ENCODE data around the gene POU2AF1. TPM values are rescaled to one million over a fixed set of nuclear protein-coding genes. Genes with fewer than 3 reads are reported as not detected.

POU2AF1 gene
- total RNA-seq, 3 donors from 2014 or later (not counting 1 experiment from before 2014, with no cell fraction given), result 0.82 to 16.8 (median 1.1) TPM

DNA sequence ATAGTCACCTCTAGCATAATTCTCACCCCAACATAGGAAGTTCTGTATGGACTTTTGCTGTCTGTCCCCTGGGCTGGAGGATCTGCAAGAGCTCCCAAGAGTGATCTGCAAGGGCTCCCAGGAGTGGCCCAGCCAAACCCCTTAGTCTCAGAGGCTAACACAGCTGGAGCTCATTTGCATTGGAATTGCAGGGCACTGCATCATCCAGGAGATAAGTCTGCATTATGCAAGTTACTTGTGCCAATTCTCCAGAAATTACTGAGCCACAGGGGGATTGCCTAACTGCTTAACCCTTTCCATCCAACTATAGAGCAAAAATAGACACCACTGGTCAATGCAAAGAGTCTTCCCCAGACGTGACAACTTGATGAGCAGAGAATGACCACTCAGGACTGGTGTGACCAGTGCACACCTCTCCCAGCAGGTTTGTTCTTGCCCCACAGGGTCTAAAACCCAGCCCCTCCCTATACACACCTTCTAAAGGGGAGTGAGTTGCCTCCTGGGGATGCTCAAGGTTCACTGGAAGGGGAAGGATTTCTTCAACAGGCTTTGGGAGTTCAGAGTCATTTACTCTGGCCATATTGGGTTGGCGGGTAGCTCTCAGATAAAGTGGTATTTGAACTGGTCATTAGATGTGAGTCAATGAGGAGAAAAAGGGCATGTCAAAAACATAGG, 42.4 kb downstream of the POU2AF1 start:
- no peak for ATAC-seq
- no peaks in the 10 kb centered on the region for H3K4me1 Mint-ChIP-seq
- H3K4me3 ChIP-seq (ENCODE audit: low read length), result no peak overlapping the region
- H3K4me3 Mint-ChIP-seq, result no peak overlapping the region
- no peaks in the 10 kb centered on the region for H3K36me3 Mint-ChIP-seq
- TF ChIP-seq, protein P1, sequence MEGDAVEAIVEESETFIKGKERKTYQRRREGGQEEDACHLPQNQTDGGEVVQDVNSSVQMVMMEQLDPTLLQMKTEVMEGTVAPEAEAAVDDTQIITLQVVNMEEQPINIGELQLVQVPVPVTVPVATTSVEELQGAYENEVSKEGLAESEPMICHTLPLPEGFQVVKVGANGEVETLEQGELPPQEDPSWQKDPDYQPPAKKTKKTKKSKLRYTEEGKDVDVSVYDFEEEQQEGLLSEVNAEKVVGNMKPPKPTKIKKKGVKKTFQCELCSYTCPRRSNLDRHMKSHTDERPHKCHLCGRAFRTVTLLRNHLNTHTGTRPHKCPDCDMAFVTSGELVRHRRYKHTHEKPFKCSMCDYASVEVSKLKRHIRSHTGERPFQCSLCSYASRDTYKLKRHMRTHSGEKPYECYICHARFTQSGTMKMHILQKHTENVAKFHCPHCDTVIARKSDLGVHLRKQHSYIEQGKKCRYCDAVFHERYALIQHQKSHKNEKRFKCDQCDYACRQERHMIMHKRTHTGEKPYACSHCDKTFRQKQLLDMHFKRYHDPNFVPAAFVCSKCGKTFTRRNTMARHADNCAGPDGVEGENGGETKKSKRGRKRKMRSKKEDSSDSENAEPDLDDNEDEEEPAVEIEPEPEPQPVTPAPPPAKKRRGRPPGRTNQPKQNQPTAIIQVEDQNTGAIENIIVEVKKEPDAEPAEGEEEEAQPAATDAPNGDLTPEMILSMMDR (IDR thresholded peaks at IDR 0.05), result no peak
- peaks cover 23 to 32% of the 10 kb centered on the region in 2 donors for H3K27me3 Mint-ChIP-seq (ENCODE audit: low read depth in 2 of 2)
- H3K27me3 ChIP-seq (ENCODE audit: control insufficient read depth, insufficient read depth, low read length), result no peaks in the 10 kb centered on the region
- H3K36me3 ChIP-seq (ENCODE audit: control insufficient read depth, insufficient read depth, low read length), result no peaks in the 10 kb centered on the region
- H3K9me3 Mint-ChIP-seq, result peaks cover 3 to 4% of the 10 kb centered on the region in 2 donors
- WGBS (ENCODE audit: insufficient coverage), result 82% methylated on average over 2 of the region's 2 CpGs
- H3K4me1 ChIP-seq (ENCODE audit: control insufficient read depth, insufficient read depth, low read length), result no peaks in the 10 kb centered on the region
- DNase-seq, result no peak
- H3K27ac ChIP-seq (ENCODE audit: low read length), result no peak overlapping the region
- H3K27ac Mint-ChIP-seq, result no peak overlapping the region
- intact Hi-C loops (cut with micrococcal nuclease), result no loop called here
- no peaks in the 10 kb centered on the region for H3K9me3 ChIP-seq (ENCODE audit: control insufficient read depth, insufficient read depth, low read length)

DNA sequence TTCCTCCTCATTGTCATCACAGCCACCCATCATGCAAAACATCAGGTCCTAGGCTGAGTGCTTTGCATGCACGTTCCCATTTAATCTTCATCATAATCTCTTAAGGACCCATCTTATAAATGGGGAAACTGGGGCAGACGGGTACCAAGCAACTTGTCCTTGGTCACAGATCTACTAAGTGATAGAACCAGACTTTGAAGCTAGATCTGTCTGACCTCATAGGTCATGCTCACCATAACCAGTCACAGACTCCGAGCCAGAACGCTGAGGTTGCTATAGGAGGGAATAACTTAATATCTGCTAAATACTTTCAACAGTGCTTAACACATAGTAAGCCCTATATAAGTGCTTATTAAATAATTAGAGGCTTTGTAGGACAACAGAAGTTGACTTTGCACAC, 43.0 kb downstream of the POU2AF1 start:
- Mint-ChIP-seq H3K4me1 (no peaks in the 10 kb centered on the region), H3K27me3 (ENCODE audit: low read depth in 2 of 2) (peaks cover 26 to 32% of the 10 kb centered on the region in 2 donors), H3K27ac (no peak overlapping the region), H3K4me3 (no peak overlapping the region), H3K36me3 (no peaks in the 10 kb centered on the region), H3K9me3 (peaks cover 3 to 4% of the 10 kb centered on the region in 2 donors)
- TF ChIP-seq, protein P1 (IDR thresholded peaks at IDR 0.05), result no peak
- 89% methylated on average over 2 of the region's 4 CpGs for WGBS (ENCODE audit: insufficient coverage)
- H3K9me3 ChIP-seq (ENCODE audit: control insufficient read depth, insufficient read depth, low read length), result no peaks in the 10 kb centered on the region
- H3K4me3 ChIP-seq (ENCODE audit: low read length), result no peak overlapping the region
- no peak overlapping the region for H3K27ac ChIP-seq (ENCODE audit: low read length)
- H3K4me1 ChIP-seq (ENCODE audit: control insufficient read depth, insufficient read depth, low read length), result no peaks in the 10 kb centered on the region
- intact Hi-C loops (cut with micrococcal nuclease), result no loop called here
- DNase-seq (no peak), ATAC-seq (no peak)
- H3K36me3 ChIP-seq (ENCODE audit: control insufficient read depth, insufficient read depth, low read length), result no peaks in the 10 kb centered on the region
- no peaks in the 10 kb centered on the region for H3K27me3 ChIP-seq (ENCODE audit: control insufficient read depth, insufficient read depth, low read length)

DNA sequence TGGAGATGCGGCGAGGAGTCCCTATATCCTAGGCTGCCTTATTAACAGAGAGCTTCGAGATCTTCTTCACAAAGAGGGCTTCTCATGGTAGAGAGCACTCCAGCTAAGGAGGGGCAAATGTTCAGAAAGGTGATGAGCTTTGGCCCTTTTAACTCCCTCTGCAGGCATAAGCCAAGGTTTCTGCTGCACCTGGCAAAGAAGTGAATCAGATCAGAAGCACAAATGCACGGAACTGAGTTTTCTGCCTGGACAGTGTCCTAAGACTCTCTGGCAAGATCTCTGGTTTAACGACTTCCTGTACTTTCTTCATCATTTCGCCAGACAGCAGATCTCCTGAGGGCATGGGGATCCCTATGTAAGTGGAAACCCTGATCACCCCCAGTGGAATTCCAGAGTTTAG, 43.5 kb downstream of the POU2AF1 start:
- no peak overlapping the region for H3K4me3 Mint-ChIP-seq
- no peaks in the 10 kb centered on the region for H3K4me1 ChIP-seq (ENCODE audit: control insufficient read depth, insufficient read depth, low read length)
- no peak overlapping the region for H3K27ac Mint-ChIP-seq
- H3K27me3 Mint-ChIP-seq (ENCODE audit: low read depth in 2 of 2), result peaks cover 25 to 30% of the 10 kb centered on the region in 2 donors
- H3K9me3 Mint-ChIP-seq, result peaks cover 3 to 4% of the 10 kb centered on the region in 2 donors
- H3K9me3 ChIP-seq (ENCODE audit: control insufficient read depth, insufficient read depth, low read length), result no peaks in the 10 kb centered on the region
- no peaks in the 10 kb centered on the region for H3K4me1 Mint-ChIP-seq
- H3K4me3 ChIP-seq (ENCODE audit: low read length), result no peak overlapping the region
- intact Hi-C loops (cut with micrococcal nuclease), result no loop called here
- no peaks in the 10 kb centered on the region for H3K27me3 ChIP-seq (ENCODE audit: control insufficient read depth, insufficient read depth, low read length)
- no peak for ATAC-seq
- H3K36me3 Mint-ChIP-seq, result no peaks in the 10 kb centered on the region
- 88% methylated on average over 6 of the region's 6 CpGs for WGBS (ENCODE audit: insufficient coverage)
- H3K27ac ChIP-seq (ENCODE audit: low read length), result no peak overlapping the region
- no peak for DNase-seq
- TF ChIP-seq, protein P1 (IDR thresholded peaks at IDR 0.05), result no peak
- H3K36me3 ChIP-seq (ENCODE audit: control insufficient read depth, insufficient read depth, low read length), result no peaks in the 10 kb centered on the region
